K562 (cell line): ENCODE measurements around the gene CD4. TPM values are rescaled to one million over a fixed set of nuclear protein-coding genes. Genes with fewer than 3 reads are reported as not detected.

Experiments
- BRF1 ChIP-seq: IDR thresholded peaks from 3 replicates; pipeline ENCODE4 v1.6.1; 2011; ENCODE audit warnings: borderline replicate concordance, mild to moderate bottlenecking; ENCODE audit not compliant: insufficient read length; ENCODE audit errors: extremely low read depth
- ELK1 ChIP-seq: sonication (generic); formaldehyde crosslinking; IDR thresholded peaks from 2 replicates; pipeline ENCODE4 v1.8.1; 2022; ENCODE audit warnings: missing genetic modification reagents
- KDM1A ChIP-seq, 2 experiments: fragments of 450-650 bp; IDR thresholded peaks; 2 replicates each; pipeline ENCODE4 v1.6.1; 2016; ENCODE audit warnings: mild to moderate bottlenecking in 2 of 2
- MITF ChIP-seq: IDR thresholded peaks from 2 replicates; pipeline ENCODE4 v1.6.1; 2014; ENCODE audit warnings: antibody characterized with exemption
- NCOA4 ChIP-seq: fragments of 450-650 bp; IDR thresholded peaks from 2 replicates; pipeline ENCODE4 v1.6.1; 2018; ENCODE audit warnings: mild to moderate bottlenecking; ENCODE audit not compliant: partially characterized antibody
- NFXL1 ChIP-seq: fragments of 450-650 bp; formaldehyde crosslinking; IDR thresholded peaks from 2 replicates; pipeline ENCODE4 v1.4.0; 2021; ENCODE audit warnings: mild to moderate bottlenecking
- POLR2G ChIP-seq: fragments of 200-400 bp; formaldehyde crosslinking; IDR thresholded peaks from 2 replicates; pipeline ENCODE4 v1.6.1; 2017; ENCODE audit warnings: low read depth, mild to moderate bottlenecking, antibody characterized with exemption, low read length, moderate library complexity
- SREBF2 ChIP-seq: sonication (generic); formaldehyde crosslinking; IDR thresholded peaks from 2 replicates; pipeline ENCODE4 v1.4.0; 2020; ENCODE audit warnings: mild to moderate bottlenecking, missing genetic modification reagents
- U2AF2 ChIP-seq: fragments of 200-400 bp; formaldehyde crosslinking; optimal IDR thresholded peaks from 2 replicates; pipeline ENCODE3; 2017; ENCODE audit warnings: low read depth, mild to moderate bottlenecking, low read length
- ZNF778 ChIP-seq: fragments of 450-650 bp; formaldehyde crosslinking; IDR thresholded peaks from 2 replicates; pipeline ENCODE4 v1.4.0; 2020; ENCODE audit warnings: mild to moderate bottlenecking, moderate library complexity
- polyA plus RNA-seq, 8 experiments: library from polyadenylated mRNA; depleted of rRNA in 4 of 8; stranded (reverse) in 5 of 8; unstranded in 3 of 8; fragments of >200 nt; fragmentation: Nextera tagmentation in 2 of 8; fragmentation: Illumina TruSeq in 1 of 8; extraction: Ambion mirVana in 2 of 8; extraction: Trizol in 1 of 8; gene quantifications; 2 replicates each; pipeline versions ENCODE4 v1.2.1 to v1.2.3, GENCODE V29; 2011 to 2014; ENCODE audit warnings: inconsistent platforms in 1 of 8, missing spikeins in 1 of 8
- total RNA-seq, 7 experiments: library from RNA; depleted of rRNA in 6 of 7; stranded (reverse); fragments of >200 nt in 6 of 7; fragmentation: Illumina TruSeq in 2 of 7; extraction: Trizol in 2 of 7; gene quantifications; 2 replicates each; pipeline versions ENCODE4 v1.2.1 to v1.2.3, GENCODE V29; 2011 to 2021; ENCODE audit warnings: low replicate concordance in 1 of 7
- TF ChIP-seq, protein P1 (sequence below), 2 experiments: IDR thresholded peaks in 1 of 2; conservative IDR thresholded peaks in 1 of 2; 2 replicates each; pipeline ENCODE4 v1.6.1; 2016; ENCODE audit warnings: low read depth in 2 of 2, mild to moderate bottlenecking in 1 of 2, missing compliant biosample characterization in 1 of 2, missing genetic modification characterization in 1 of 2, moderate library complexity in 1 of 2
- TF ChIP-seq, protein P2 (sequence below): fragments of 250-450 bp; sonication (Bioruptor Pico); IDR thresholded peaks from 2 replicates; pipeline ENCODE4 v1.6.1; 2021; ENCODE audit warnings: mild to moderate bottlenecking
- TF ChIP-seq, protein P3 (sequence below): sonication (generic); formaldehyde crosslinking; IDR thresholded peaks from 2 replicates; pipeline ENCODE4 v1.8.1; 2023; ENCODE audit warnings: mild to moderate bottlenecking, missing genetic modification reagents
- TF ChIP-seq, protein P4 (sequence below): sonication (generic); formaldehyde crosslinking; IDR thresholded peaks from 2 replicates; pipeline ENCODE4 v1.9.0; 2022; ENCODE audit warnings: mild to moderate bottlenecking, missing genetic modification reagents

Gene CD4
- total and polyA plus RNA-seq, 9 of the 15 experiments (the other 6 are each of a cell fraction or from before 2014, with no cell fraction given) = 0.06 to 0.27 (median 0.09) TPM; not detected in 5

GRCh38 chr12:6778574-6779550 is 10.5 kb upstream of the CD4 start (continued):
- no peak for TF ChIP-seq U2AF2
- no peak for TF ChIP-seq SREBF2 (CRISPR knock-in tag)
- TF ChIP-seq NFXL1 = no peak
- TF ChIP-seq KDM1A (IDR thresholded peaks at IDR 0.05) = peak in 1 of 2 experiments; percentile 83; a peak in 2 of 4 replicates
- TF ChIP-seq MITF = no peak
- TF ChIP-seq, protein P1, sequence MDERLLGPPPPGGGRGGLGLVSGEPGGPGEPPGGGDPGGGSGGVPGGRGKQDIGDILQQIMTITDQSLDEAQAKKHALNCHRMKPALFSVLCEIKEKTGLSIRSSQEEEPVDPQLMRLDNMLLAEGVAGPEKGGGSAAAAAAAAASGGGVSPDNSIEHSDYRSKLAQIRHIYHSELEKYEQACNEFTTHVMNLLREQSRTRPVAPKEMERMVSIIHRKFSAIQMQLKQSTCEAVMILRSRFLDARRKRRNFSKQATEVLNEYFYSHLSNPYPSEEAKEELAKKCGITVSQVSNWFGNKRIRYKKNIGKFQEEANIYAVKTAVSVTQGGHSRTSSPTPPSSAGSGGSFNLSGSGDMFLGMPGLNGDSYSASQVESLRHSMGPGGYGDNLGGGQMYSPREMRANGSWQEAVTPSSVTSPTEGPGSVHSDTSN (CRISPR knock-in tag; IDR thresholded peaks at IDR 0.05; ENCODE audit: low read depth) = no peak
- TF ChIP-seq, protein P1 (tag; conservative IDR thresholded peaks at IDR 0.05; ENCODE audit: low read depth) = no peak
- TF ChIP-seq, protein P2, sequence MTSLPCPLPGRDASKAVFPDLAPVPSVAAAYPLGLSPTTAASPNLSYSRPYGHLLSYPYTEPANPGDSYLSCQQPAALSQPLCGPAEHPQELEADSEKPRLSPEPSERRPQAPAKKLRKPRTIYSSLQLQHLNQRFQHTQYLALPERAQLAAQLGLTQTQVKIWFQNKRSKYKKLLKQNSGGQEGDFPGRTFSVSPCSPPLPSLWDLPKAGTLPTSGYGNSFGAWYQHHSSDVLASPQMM (CRISPR knock-in tag) = no peak
- TF ChIP-seq, protein P3, sequence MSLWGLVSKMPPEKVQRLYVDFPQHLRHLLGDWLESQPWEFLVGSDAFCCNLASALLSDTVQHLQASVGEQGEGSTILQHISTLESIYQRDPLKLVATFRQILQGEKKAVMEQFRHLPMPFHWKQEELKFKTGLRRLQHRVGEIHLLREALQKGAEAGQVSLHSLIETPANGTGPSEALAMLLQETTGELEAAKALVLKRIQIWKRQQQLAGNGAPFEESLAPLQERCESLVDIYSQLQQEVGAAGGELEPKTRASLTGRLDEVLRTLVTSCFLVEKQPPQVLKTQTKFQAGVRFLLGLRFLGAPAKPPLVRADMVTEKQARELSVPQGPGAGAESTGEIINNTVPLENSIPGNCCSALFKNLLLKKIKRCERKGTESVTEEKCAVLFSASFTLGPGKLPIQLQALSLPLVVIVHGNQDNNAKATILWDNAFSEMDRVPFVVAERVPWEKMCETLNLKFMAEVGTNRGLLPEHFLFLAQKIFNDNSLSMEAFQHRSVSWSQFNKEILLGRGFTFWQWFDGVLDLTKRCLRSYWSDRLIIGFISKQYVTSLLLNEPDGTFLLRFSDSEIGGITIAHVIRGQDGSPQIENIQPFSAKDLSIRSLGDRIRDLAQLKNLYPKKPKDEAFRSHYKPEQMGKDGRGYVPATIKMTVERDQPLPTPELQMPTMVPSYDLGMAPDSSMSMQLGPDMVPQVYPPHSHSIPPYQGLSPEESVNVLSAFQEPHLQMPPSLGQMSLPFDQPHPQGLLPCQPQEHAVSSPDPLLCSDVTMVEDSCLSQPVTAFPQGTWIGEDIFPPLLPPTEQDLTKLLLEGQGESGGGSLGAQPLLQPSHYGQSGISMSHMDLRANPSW = no peak
- TF ChIP-seq ZNF778 (CRISPR knock-in tag) = no peak
- TF ChIP-seq ELK1 (CRISPR knock-in tag) = no peak
- TF ChIP-seq BRF1 = no peak
- TF ChIP-seq, protein P4, sequence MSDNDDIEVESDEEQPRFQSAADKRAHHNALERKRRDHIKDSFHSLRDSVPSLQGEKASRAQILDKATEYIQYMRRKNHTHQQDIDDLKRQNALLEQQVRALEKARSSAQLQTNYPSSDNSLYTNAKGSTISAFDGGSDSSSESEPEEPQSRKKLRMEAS (CRISPR knock-in tag) = peak; percentile 89
- TF ChIP-seq POLR2G = peak; percentile 64
- no peak for TF ChIP-seq NCOA4
